ENCODE measurements around the gene GNAT1. TPM values are rescaled to one million over a fixed set of nuclear protein-coding genes. Genes with fewer than 3 reads are reported as not detected.

GNAT1 gene
- polyA plus RNA-seq, 2 of the 4 experiments (the other 2 are of a cell fraction) = not detected

DNA sequence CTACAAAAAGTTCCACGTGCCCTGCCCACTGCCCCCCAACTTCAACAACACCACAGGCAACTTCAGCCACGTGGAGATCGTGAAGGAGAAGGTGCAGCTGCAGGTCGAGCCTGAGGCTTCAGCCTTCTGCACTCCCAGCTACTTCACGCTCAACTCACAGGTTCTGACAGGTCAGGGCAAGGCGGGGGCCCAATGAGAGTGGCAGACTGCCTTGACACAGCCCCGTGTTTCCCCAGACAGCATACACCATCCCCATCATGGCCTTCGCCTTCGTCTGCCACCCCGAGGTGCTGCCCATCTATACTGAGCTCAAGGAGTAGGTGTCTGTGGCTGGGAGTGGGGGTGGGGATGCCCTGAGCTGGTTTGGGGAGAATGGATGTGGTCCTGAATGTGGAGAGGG, 26.3 kb downstream of the GNAT1 start:
- Histone ChIP-seq H3K4me3 (no peak overlapping the region), H3K4me1 (no peaks in the 10 kb centered on the region), H3K4me2 (no peak overlapping the region), H3K27ac (no peak overlapping the region), H3K9me3 (no peaks in the 10 kb centered on the region)
- ChIA-PET CTCF (interaction anchor here (0.9 to 25.9 kb wide), 3 partner anchors 8 to 97 kb away, joined by 3 to 550 read pairs (median 17); partner anchors contain the start of gene GNAT1), POLR2A (no interaction called here)
- no peak for TF ChIP-seq JUN (IDR thresholded peaks at IDR 0.05)
- TF ChIP-seq, protein P1, sequence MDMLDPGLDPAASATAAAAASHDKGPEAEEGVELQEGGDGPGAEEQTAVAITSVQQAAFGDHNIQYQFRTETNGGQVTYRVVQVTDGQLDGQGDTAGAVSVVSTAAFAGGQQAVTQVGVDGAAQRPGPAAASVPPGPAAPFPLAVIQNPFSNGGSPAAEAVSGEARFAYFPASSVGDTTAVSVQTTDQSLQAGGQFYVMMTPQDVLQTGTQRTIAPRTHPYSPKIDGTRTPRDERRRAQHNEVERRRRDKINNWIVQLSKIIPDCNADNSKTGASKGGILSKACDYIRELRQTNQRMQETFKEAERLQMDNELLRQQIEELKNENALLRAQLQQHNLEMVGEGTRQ (IDR thresholded peaks at IDR 0.05) = no peak
- no peak for TF ChIP-seq ZSCAN20 (CRISPR knock-in tag; IDR thresholded peaks at IDR 0.05)
- TF ChIP-seq HOXA7 (CRISPR knock-in tag; IDR thresholded peaks at IDR 0.05) = no peak
- TF ChIP-seq RCOR1 (IDR thresholded peaks at IDR 0.05; ENCODE audit: low read depth, low read length) = no peak
- no peak for TF ChIP-seq EHMT2 (IDR thresholded peaks at IDR 0.05; ENCODE audit: low read depth)
- TF ChIP-seq, protein P2, sequence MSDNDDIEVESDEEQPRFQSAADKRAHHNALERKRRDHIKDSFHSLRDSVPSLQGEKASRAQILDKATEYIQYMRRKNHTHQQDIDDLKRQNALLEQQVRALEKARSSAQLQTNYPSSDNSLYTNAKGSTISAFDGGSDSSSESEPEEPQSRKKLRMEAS (IDR thresholded peaks at IDR 0.05) = no peak
- no peak for TF ChIP-seq EP300 (IDR thresholded peaks at IDR 0.05)
- TF ChIP-seq ZNF302 (CRISPR knock-in tag; IDR thresholded peaks at IDR 0.05) = no peak
- no peak for TF ChIP-seq POLR2AphosphoS2 (conservative IDR thresholded peaks at IDR 0.05; ENCODE audit: low read length)
- TF ChIP-seq, protein P3, sequence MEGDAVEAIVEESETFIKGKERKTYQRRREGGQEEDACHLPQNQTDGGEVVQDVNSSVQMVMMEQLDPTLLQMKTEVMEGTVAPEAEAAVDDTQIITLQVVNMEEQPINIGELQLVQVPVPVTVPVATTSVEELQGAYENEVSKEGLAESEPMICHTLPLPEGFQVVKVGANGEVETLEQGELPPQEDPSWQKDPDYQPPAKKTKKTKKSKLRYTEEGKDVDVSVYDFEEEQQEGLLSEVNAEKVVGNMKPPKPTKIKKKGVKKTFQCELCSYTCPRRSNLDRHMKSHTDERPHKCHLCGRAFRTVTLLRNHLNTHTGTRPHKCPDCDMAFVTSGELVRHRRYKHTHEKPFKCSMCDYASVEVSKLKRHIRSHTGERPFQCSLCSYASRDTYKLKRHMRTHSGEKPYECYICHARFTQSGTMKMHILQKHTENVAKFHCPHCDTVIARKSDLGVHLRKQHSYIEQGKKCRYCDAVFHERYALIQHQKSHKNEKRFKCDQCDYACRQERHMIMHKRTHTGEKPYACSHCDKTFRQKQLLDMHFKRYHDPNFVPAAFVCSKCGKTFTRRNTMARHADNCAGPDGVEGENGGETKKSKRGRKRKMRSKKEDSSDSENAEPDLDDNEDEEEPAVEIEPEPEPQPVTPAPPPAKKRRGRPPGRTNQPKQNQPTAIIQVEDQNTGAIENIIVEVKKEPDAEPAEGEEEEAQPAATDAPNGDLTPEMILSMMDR (IDR thresholded peaks at IDR 0.05) = no peak
- no peak for TF ChIP-seq ESRRA (IDR thresholded peaks at IDR 0.05; ENCODE audit: borderline replicate concordance, low read length)
- no peak for TF ChIP-seq CBX2 (IDR thresholded peaks at IDR 0.05; ENCODE audit: borderline replicate concordance, low read depth)
- ATAC-seq = no peak
- no peak for DNase-seq (ENCODE audit: low read depth in 1 of 2, low spot score in 1 of 2)
- FAIRE-seq = no peak
- WGBS (ENCODE audit: missing lambda C conversion rate) = 30% methylated on average over 6 of the region's 10 CpGs

DNA sequence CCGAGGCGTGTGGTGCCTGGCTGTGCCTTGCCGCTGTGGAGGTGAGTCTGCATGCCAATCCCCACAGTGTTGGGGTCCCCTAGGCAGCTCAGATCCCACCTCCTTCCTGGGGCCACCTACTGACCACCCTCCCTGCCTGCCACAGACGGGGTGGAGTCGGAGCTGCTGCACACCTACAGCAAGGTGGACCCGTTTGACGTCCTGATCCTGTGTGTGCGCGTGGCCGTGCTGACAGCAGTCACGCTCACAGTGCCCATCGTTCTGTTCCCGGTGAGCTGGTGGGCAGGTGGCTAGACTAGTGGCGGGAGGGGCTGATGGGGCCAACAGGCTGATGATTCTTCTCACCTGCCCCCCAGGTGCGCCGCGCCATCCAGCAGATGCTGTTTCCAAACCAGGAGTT, 27.0 kb downstream of the GNAT1 start:
- TF ChIP-seq, protein P4, sequence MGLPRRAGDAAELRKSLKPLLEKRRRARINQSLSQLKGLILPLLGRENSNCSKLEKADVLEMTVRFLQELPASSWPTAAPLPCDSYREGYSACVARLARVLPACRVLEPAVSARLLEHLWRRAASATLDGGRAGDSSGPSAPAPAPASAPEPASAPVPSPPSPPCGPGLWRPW (IDR thresholded peaks at IDR 0.05) = no peak
- TF ChIP-seq SMC3 (IDR thresholded peaks at IDR 0.05) = no peak
- TF ChIP-seq ZNF302 (CRISPR knock-in tag; IDR thresholded peaks at IDR 0.05) = no peak
- no peak for TF ChIP-seq BHLHE40 (IDR thresholded peaks at IDR 0.05; ENCODE audit: low read depth, low read length)
- no peak for TF ChIP-seq POLR2AphosphoS2 (conservative IDR thresholded peaks at IDR 0.05; ENCODE audit: low read length)
- TF ChIP-seq EHF (CRISPR knock-in tag; IDR thresholded peaks at IDR 0.05) = no peak
- TF ChIP-seq TFCP2L1 (CRISPR knock-in tag; IDR thresholded peaks at IDR 0.05) = no peak
- TF ChIP-seq, protein P5, sequence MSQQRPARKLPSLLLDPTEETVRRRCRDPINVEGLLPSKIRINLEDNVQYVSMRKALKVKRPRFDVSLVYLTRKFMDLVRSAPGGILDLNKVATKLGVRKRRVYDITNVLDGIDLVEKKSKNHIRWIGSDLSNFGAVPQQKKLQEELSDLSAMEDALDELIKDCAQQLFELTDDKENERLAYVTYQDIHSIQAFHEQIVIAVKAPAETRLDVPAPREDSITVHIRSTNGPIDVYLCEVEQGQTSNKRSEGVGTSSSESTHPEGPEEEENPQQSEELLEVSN (IDR thresholded peaks at IDR 0.05; ENCODE audit: borderline replicate concordance, low read depth) = no peak
- TF ChIP-seq, protein P2 (IDR thresholded peaks at IDR 0.05) = no peak
- TF ChIP-seq, protein P6, sequence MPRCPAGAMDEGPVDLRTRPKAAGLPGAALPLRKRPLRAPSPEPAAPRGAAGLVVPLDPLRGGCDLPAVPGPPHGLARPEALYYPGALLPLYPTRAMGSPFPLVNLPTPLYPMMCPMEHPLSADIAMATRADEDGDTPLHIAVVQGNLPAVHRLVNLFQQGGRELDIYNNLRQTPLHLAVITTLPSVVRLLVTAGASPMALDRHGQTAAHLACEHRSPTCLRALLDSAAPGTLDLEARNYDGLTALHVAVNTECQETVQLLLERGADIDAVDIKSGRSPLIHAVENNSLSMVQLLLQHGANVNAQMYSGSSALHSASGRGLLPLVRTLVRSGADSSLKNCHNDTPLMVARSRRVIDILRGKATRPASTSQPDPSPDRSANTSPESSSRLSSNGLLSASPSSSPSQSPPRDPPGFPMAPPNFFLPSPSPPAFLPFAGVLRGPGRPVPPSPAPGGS (IDR thresholded peaks at IDR 0.05) = no peak
- TF ChIP-seq FOSL2 (IDR thresholded peaks at IDR 0.05) = no peak
- no peak for TF ChIP-seq FOSL2 (CRISPR knock-in tag; IDR thresholded peaks at IDR 0.05)
- TF ChIP-seq, protein P7, sequence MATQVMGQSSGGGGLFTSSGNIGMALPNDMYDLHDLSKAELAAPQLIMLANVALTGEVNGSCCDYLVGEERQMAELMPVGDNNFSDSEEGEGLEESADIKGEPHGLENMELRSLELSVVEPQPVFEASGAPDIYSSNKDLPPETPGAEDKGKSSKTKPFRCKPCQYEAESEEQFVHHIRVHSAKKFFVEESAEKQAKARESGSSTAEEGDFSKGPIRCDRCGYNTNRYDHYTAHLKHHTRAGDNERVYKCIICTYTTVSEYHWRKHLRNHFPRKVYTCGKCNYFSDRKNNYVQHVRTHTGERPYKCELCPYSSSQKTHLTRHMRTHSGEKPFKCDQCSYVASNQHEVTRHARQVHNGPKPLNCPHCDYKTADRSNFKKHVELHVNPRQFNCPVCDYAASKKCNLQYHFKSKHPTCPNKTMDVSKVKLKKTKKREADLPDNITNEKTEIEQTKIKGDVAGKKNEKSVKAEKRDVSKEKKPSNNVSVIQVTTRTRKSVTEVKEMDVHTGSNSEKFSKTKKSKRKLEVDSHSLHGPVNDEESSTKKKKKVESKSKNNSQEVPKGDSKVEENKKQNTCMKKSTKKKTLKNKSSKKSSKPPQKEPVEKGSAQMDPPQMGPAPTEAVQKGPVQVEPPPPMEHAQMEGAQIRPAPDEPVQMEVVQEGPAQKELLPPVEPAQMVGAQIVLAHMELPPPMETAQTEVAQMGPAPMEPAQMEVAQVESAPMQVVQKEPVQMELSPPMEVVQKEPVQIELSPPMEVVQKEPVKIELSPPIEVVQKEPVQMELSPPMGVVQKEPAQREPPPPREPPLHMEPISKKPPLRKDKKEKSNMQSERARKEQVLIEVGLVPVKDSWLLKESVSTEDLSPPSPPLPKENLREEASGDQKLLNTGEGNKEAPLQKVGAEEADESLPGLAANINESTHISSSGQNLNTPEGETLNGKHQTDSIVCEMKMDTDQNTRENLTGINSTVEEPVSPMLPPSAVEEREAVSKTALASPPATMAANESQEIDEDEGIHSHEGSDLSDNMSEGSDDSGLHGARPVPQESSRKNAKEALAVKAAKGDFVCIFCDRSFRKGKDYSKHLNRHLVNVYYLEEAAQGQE (IDR thresholded peaks at IDR 0.05) = no peak
- TF ChIP-seq NR3C1 (IDR thresholded peaks at IDR 0.05) = no peak
- no peak for TF ChIP-seq RFX5 (IDR thresholded peaks at IDR 0.05)
- POLR2A ChIA-PET = no interaction called here
- no peaks in the 10 kb centered on the region for H3K9me3 ChIP-seq
- WGBS (ENCODE audit: missing lambda C conversion rate) = 86% methylated on average over 8 of the region's 17 CpGs
- DNase-seq (ENCODE audit: low read depth in 1 of 2, low spot score in 1 of 2) (no peak), FAIRE-seq (no peak), ATAC-seq (no peak)
- CTCF ChIA-PET = interaction anchor here (1.2 to 25.9 kb wide), 4 partner anchors 8 to 28 kb away, joined by 3 to 550 read pairs (median 12); partner anchors contain the start of gene GNAT1
- H3K4me1 ChIP-seq = no peaks in the 10 kb centered on the region
- H3K4me2 ChIP-seq = no peak overlapping the region
- H3K4me3 ChIP-seq = no peak overlapping the region
- no peak overlapping the region for H3K27ac ChIP-seq
